ENCODE data around the gene STIP1.
"Not testable (repeated sequence)": the region's sequence is repeated elsewhere in the genome, so short reads cannot be mapped to it uniquely, and the experiment has no call there.

The STIP1 gene

GRCh38 chr11:64151337-64151736, 34.6 kb upstream of the STIP1 start:
- no peak for DNase-seq (ENCODE audit: low spot score)
- no peak for TF ChIP-seq CTCF (IDR thresholded peaks at IDR 0.05)
- H3K4me3 ChIP-seq, result no peak overlapping the region
- H3K27ac ChIP-seq, result no peak overlapping the region

- Histone ChIP-seq H3K4me3 (peak overlapping the region; percentile 4), H3K27ac (no peak overlapping the region)
- peak; percentile 98 for TF ChIP-seq CTCF (IDR thresholded peaks at IDR 0.05)
- no peak for DNase-seq (ENCODE audit: low spot score)
These were observed 32.9 kb upstream of the STIP1 start for GRCh38 chr11:64152841-64153691.

GRCh38 chr11:64153812-64154211, 32.2 kb upstream of the STIP1 start:
- no peak for TF ChIP-seq CTCF (IDR thresholded peaks at IDR 0.05)
- DNase-seq (ENCODE audit: low spot score), result no peak
- Histone ChIP-seq H3K4me3 (no peak overlapping the region), H3K27ac (no peak overlapping the region)

GRCh38 chr11:64156235-64157011, 29.5 kb upstream of the STIP1 start:
- no peak for DNase-seq (ENCODE audit: low spot score)

GRCh38 chr11:64157631-64158394, 28.2 kb upstream of the STIP1 start:
- no peak overlapping the region for H3K27ac ChIP-seq
- H3K4me3 ChIP-seq, result no peak overlapping the region
- DNase-seq (ENCODE audit: low spot score), result no peak
- TF ChIP-seq CTCF (IDR thresholded peaks at IDR 0.05), result no peak

More at GRCh38 chr11:64156235-64157011, 29.5 kb upstream of the STIP1 start:
- Histone ChIP-seq H3K27ac (no peak overlapping the region), H3K4me3 (no peak overlapping the region)
- TF ChIP-seq CTCF (IDR thresholded peaks at IDR 0.05), result no peak

- no peak for TF ChIP-seq CTCF (IDR thresholded peaks at IDR 0.05)
- no peak overlapping the region for H3K4me3 ChIP-seq
- DNase-seq (ENCODE audit: low spot score), result no peak
- H3K27ac ChIP-seq, result no peak overlapping the region
These were observed 24.9 kb upstream of the STIP1 start for GRCh38 chr11:64161037-64161436.

- DNase-seq (ENCODE audit: low spot score); H3K4me3 ChIP-seq; H3K27ac ChIP-seq: not testable (repeated sequence)
These were observed 23.2 kb upstream of the STIP1 start for GRCh38 chr11:64162769-64163168.

All from coronary artery (tissue), 2 donors.